ENCODE results near the gene PLCB2.

PLCB2 gene

DNA sequence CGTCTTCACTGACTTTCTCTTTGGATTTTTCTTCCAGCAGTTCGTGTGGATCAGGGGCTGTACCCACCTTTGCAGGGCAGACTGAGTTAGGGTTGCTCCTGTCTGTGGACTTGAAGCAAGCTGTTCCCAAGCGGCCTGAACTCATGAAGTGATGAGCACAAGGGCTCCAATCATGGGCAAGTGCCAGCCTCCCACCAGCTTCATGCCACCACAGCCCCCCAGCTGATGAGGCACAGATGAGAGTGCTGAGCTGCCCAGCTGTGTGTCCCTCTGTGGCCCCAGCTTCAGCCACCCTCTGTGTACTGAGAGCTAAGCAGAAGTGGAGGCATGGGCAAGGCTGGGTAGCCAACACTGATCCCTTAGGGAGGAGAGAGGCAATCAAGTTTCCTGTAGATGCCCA, 3.3 kb upstream of the PLCB2 start:
- no peak for DNase-seq (ENCODE audit: low read depth, low spot score)
- TF ChIP-seq, protein P1, sequence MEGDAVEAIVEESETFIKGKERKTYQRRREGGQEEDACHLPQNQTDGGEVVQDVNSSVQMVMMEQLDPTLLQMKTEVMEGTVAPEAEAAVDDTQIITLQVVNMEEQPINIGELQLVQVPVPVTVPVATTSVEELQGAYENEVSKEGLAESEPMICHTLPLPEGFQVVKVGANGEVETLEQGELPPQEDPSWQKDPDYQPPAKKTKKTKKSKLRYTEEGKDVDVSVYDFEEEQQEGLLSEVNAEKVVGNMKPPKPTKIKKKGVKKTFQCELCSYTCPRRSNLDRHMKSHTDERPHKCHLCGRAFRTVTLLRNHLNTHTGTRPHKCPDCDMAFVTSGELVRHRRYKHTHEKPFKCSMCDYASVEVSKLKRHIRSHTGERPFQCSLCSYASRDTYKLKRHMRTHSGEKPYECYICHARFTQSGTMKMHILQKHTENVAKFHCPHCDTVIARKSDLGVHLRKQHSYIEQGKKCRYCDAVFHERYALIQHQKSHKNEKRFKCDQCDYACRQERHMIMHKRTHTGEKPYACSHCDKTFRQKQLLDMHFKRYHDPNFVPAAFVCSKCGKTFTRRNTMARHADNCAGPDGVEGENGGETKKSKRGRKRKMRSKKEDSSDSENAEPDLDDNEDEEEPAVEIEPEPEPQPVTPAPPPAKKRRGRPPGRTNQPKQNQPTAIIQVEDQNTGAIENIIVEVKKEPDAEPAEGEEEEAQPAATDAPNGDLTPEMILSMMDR (IDR thresholded peaks at IDR 0.05; ENCODE audit: low read depth, low read length): no peak
- no peak overlapping the region for H3K4me3 ChIP-seq (ENCODE audit: low read depth, low read length)
- in situ Hi-C loops (cut with HindIII; ENCODE audit: low sequenced_read_pairs): no loop called here

DNA sequence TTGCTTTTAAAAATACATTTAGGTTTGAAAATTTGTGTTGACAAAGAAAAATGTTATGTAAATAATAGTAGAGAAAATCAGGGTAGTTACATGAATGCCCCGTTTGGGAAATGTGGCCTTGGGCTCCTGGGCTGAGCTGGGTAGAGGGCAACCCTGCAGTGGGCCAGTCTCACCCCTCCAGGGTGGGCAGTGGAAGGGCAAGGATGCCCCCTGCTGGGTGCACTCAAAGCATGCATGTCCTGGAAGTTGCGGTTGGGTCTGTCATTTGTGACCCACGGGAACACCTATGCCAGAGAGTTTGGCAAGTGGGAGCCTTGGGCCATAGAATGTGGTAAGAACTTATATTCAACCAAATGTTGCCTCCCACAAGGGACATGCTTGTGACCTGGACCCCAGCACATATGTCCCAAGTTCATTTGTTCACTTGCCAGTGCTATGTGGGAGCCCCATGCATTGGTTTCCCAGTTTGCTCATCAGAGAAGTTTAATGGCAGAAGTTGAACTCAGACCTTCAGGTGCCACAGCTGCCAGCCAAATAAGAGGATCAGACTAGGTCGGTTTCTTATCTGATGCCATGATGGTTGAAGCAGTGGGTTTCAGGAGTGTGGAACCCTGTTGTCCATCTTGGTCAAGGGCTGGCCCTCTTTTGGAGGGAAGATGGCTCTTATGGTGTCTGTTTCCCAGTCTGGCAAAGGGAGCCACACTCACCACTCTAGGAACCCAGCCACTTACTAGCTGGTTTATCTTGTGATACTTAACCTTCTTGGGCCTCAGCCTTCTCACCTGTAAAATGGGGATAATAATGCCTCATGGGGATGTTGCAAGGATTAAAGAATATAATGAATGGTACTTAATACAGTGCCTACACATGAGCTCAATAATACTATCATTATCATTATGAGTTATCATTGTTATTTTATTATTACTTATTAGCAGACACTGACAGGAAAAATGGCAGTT, 2.5 kb upstream of the PLCB2 start:
- in situ Hi-C loops (cut with HindIII; ENCODE audit: low sequenced_read_pairs): no loop called here
- no peak overlapping the region for H3K4me3 ChIP-seq (ENCODE audit: low read depth, low read length)
- TF ChIP-seq, protein P1 (IDR thresholded peaks at IDR 0.05; ENCODE audit: low read depth, low read length): peak; percentile 77
- DNase-seq (ENCODE audit: low read depth, low spot score): no peak

DNA sequence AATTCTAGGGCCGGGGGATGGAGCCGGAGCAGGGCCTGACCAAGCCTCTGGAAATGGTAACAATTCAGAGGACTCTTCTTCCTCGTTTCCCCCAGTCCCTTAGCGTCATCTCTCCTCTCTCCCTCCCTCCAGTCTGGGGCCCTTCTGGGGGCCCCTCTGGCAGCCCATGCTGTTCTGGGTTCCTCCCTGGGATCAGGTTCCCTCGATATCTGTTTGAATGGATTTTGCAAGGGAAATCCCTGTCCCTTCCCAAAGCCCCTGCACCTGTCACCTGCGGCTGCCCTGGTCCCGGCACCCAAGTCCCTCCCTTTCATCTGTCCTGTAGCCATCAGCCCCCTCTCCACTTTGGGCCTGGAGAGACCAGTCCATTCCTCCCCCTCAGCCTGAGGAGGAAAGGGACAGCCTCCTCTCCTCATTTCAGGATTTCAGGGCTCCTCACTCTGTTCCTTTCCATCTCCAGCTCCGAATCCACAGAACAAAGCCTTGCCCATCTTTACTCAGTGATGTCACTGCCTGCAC, 1.7 kb upstream of the PLCB2 start:
- no peak for DNase-seq (ENCODE audit: low read depth, low spot score)
- in situ Hi-C loops (cut with HindIII; ENCODE audit: low sequenced_read_pairs): no loop called here
- TF ChIP-seq, protein P1 (IDR thresholded peaks at IDR 0.05; ENCODE audit: low read depth, low read length): no peak
- H3K4me3 ChIP-seq (ENCODE audit: low read depth, low read length): no peak overlapping the region

DNA sequence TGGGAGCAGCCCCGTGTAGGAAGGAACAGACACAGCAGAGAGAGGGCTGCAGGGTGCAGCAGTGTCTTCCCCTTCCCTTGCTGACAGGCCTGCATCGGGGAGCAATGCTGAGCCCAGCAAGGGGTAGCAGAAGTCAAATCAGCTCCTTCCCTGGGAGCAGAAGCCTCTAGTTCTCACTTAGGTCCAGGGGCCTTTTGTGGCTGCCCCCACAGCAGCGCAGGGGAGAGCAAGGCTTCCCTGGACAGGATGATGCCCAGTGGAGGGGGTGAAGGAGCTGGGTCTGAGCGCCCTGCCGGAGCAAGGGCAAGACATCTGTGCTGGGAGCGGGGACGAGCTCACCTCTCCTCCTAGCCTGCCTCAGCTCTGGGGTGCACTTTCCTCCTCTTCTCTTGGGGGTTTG, 827 bp downstream of the PLCB2 start:
- H3K4me3 ChIP-seq (ENCODE audit: low read depth, low read length): no peak overlapping the region
- in situ Hi-C loops (cut with HindIII; ENCODE audit: low sequenced_read_pairs): no loop called here
- TF ChIP-seq, protein P1 (IDR thresholded peaks at IDR 0.05; ENCODE audit: low read depth, low read length): no peak
- no peak for DNase-seq (ENCODE audit: low read depth, low spot score)

DNA sequence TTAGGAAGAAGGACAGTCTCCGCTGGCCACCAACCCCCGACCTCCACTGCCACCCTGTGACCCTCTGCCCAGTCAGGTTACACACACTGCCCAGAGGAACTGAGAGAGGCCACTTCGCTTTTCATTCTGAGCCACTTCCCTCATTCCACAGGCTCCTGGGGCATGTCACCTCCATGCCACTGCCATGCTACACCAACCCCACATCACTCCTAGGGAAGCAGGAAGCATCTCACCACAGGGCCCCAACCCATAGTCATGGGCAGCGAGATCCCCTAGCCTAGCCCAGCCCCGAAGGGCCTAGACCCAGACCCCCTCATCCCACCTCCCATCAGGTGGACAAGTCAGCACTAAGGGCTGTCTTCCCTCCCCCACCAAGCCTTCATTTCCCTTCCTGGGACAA, 1.4 kb downstream of the PLCB2 start:
- H3K4me3 ChIP-seq (ENCODE audit: low read depth, low read length): no peak overlapping the region
- in situ Hi-C loops (cut with HindIII; ENCODE audit: low sequenced_read_pairs): no loop called here
- no peak for DNase-seq (ENCODE audit: low read depth, low spot score)
- TF ChIP-seq, protein P1 (IDR thresholded peaks at IDR 0.05; ENCODE audit: low read depth, low read length): no peak

DNA sequence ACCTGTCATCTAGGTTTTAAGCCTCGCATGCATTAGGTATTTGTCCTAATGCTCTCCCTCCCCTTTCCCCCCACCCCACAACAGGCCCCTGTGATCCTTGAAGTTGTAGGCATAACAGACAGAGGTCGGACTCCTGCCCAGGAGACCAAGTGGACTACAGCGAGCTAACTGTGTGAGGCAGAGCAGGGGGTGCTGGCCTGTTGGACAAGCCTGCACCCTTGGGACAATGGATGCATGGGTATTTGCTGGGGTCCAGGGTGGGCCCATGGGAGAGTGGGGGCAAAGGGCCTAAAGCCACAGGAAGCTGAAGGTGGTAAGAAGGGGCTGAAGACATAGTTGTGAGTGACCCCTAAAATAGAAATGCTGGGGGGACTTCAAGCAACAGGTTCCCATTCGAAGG, 2.5 kb downstream of the PLCB2 start:
- H3K4me3 ChIP-seq (ENCODE audit: low read depth, low read length): no peak overlapping the region
- TF ChIP-seq, protein P1 (IDR thresholded peaks at IDR 0.05; ENCODE audit: low read depth, low read length): no peak
- DNase-seq (ENCODE audit: low read depth, low spot score): no peak
- in situ Hi-C loops (cut with HindIII; ENCODE audit: low sequenced_read_pairs): no loop called here

Data from astrocyte of the spinal cord (primary cell).